Measurements from ENCODE around the gene RPS5.
"Not testable (repeated sequence)": the region's sequence is repeated elsewhere in the genome, so short reads cannot be mapped to it uniquely, and the experiment has no call there.

RPS5 gene

DNA sequence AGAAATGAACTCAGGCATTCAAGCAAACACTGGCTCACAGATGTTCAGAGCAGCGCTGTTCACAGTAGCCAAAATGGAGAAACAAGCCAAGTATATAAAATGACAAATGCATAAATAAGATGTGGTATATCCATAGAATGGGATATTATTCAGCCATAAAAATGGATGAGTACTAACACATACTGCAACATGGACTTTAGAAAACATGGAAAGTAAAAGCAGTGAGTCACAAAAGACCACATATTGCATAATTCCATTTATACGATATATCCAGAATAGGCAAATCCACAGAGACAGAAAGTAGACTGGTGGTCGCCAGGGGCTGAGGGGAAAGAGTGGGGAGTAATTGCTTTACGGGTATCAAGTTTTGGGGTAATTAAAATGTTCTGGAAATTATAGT is 12.9 kb upstream of the RPS5 start:
- H3K9me3 ChIP-seq (ENCODE audit: insufficient read depth, low read length, severe bottlenecking) = no peaks in the 10 kb centered on the region
- peaks cover 4% of the 10 kb centered on the region for H3K79me2 ChIP-seq (ENCODE audit: insufficient read depth, low read length)
- H3K4me2 ChIP-seq (ENCODE audit: insufficient read depth, low read length) = no peak overlapping the region
- no peak overlapping the region for H3K9ac ChIP-seq (ENCODE audit: low read depth, low read length)
- H3K4me3 ChIP-seq (ENCODE audit: low read depth in 1 of 2, low read length in 2 of 2) = no peak overlapping the region
- H3K27ac ChIP-seq (ENCODE audit: low read length) = no peak overlapping the region
- TF ChIP-seq EZH2 (IDR thresholded peaks at IDR 0.05; ENCODE audit: borderline replicate concordance, low read depth, low read length, severe bottlenecking) = no peak
- TF ChIP-seq, protein P1, sequence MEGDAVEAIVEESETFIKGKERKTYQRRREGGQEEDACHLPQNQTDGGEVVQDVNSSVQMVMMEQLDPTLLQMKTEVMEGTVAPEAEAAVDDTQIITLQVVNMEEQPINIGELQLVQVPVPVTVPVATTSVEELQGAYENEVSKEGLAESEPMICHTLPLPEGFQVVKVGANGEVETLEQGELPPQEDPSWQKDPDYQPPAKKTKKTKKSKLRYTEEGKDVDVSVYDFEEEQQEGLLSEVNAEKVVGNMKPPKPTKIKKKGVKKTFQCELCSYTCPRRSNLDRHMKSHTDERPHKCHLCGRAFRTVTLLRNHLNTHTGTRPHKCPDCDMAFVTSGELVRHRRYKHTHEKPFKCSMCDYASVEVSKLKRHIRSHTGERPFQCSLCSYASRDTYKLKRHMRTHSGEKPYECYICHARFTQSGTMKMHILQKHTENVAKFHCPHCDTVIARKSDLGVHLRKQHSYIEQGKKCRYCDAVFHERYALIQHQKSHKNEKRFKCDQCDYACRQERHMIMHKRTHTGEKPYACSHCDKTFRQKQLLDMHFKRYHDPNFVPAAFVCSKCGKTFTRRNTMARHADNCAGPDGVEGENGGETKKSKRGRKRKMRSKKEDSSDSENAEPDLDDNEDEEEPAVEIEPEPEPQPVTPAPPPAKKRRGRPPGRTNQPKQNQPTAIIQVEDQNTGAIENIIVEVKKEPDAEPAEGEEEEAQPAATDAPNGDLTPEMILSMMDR (IDR thresholded peaks at IDR 0.05; ENCODE audit: borderline replicate concordance, extremely low read depth, low read length, poor library complexity, severe bottlenecking) = no peak
- no peaks in the 10 kb centered on the region for H4K20me1 ChIP-seq (ENCODE audit: insufficient read depth, low read length)
- H3K27me3 ChIP-seq (ENCODE audit: insufficient read depth, low read length, poor library complexity) = no peaks in the 10 kb centered on the region
- no peak for DNase-seq
- H3K36me3 ChIP-seq (ENCODE audit: insufficient read depth, low read length) = no peaks in the 10 kb centered on the region; the same call in 1 of the 2 replicates
- H3K4me1 ChIP-seq (ENCODE audit: insufficient read depth, low read length) = peaks cover 2% of the 10 kb centered on the region
- H2AFZ ChIP-seq (ENCODE audit: low read depth, low read length) = no peak overlapping the region
- no peak for ATAC-seq (ENCODE audit: insufficient read depth, low read depth)

DNA sequence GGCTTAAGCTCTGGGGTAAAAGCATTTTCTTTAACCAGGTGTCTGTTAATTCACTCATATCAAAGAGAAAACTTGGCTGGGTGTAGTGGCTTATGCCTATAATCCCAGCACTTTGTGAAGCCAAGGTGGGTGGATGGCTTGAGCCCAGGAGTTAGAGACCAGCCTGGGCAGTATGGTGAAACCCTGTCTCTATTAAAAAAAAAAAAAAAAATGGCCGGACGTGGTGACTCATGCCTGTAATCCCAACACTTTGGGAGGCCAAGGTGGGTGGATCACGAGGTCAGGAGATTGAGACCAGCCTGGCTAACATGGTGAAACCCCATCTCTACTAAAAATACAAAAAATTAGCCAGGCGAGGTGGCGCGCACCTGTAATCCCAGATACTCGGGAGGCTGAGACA is 10.3 kb upstream of the RPS5 start:
- H3K9me3 ChIP-seq (ENCODE audit: insufficient read depth, low read length, severe bottlenecking); H3K36me3 ChIP-seq (ENCODE audit: insufficient read depth, low read length); H2AFZ ChIP-seq (ENCODE audit: low read depth, low read length); H4K20me1 ChIP-seq (ENCODE audit: insufficient read depth, low read length); H3K4me3 ChIP-seq (ENCODE audit: low read depth in 1 of 2, low read length in 2 of 2); DNase-seq; H3K27ac ChIP-seq (ENCODE audit: low read length); ATAC-seq (ENCODE audit: insufficient read depth, low read depth); H3K27me3 ChIP-seq (ENCODE audit: insufficient read depth, low read length, poor library complexity); H3K4me2 ChIP-seq (ENCODE audit: insufficient read depth, low read length); H3K9ac ChIP-seq (ENCODE audit: low read depth, low read length): not testable (repeated sequence)
- H3K4me1 ChIP-seq (ENCODE audit: insufficient read depth, low read length) = peaks cover 19% of the 10 kb centered on the region
- H3K79me2 ChIP-seq (ENCODE audit: insufficient read depth, low read length) = peaks cover 21% of the 10 kb centered on the region

DNA sequence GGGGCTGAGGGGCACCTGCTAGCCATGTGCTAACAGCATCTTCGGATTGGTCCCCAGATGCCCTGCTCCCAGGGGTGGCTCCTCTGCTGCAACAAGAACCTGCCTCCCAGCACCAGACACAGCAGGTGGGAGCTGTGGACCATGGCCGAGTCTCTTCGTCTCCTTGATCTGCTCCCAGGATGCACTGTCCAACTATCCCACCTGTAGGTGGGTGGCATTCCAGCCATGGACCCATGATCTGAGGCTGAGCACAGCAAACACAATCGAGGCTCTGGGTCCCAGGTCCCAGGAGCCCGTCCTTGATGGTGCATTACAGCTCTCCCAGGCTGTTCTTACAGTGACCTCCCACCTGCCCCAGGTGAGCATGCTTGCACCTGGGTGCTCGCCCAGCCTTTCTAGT is 7.8 kb upstream of the RPS5 start:
- H3K27ac ChIP-seq (ENCODE audit: low read length) = peak overlapping the region; percentile 17; the same call in 1 of the 2 replicates
- peaks cover 27% of the 10 kb centered on the region for H3K79me2 ChIP-seq (ENCODE audit: insufficient read depth, low read length)
- DNase-seq = no peak
- H3K4me1 ChIP-seq (ENCODE audit: insufficient read depth, low read length) = peaks cover 26% of the 10 kb centered on the region
- ATAC-seq (ENCODE audit: insufficient read depth, low read depth) = no peak
- no peak for TF ChIP-seq EZH2 (IDR thresholded peaks at IDR 0.05; ENCODE audit: borderline replicate concordance, low read depth, low read length, severe bottlenecking)
- TF ChIP-seq, protein P1 (IDR thresholded peaks at IDR 0.05; ENCODE audit: borderline replicate concordance, extremely low read depth, low read length, poor library complexity, severe bottlenecking) = no peak
- H4K20me1 ChIP-seq (ENCODE audit: insufficient read depth, low read length) = peaks cover 4% of the 10 kb centered on the region; the same call in 1 of the 2 replicates
- peak overlapping the region; percentile 91; the same call in 1 of the 2 replicates for H3K9ac ChIP-seq (ENCODE audit: low read depth, low read length)
- H3K4me3 ChIP-seq (ENCODE audit: low read depth in 1 of 2, low read length in 2 of 2) = peak overlapping the region in 1 of 2 experiments; percentile 75; a peak in 2 of 4 replicates
- H3K36me3 ChIP-seq (ENCODE audit: insufficient read depth, low read length) = no peaks in the 10 kb centered on the region; the same call in 1 of the 2 replicates
- no peaks in the 10 kb centered on the region for H3K9me3 ChIP-seq (ENCODE audit: insufficient read depth, low read length, severe bottlenecking)
- no peak overlapping the region for H2AFZ ChIP-seq (ENCODE audit: low read depth, low read length)
- no peaks in the 10 kb centered on the region for H3K27me3 ChIP-seq (ENCODE audit: insufficient read depth, low read length, poor library complexity)
- peak overlapping the region; percentile 96 for H3K4me2 ChIP-seq (ENCODE audit: insufficient read depth, low read length)

- peaks cover 27% of the 10 kb centered on the region for H3K79me2 ChIP-seq (ENCODE audit: insufficient read depth, low read length)
- ATAC-seq (ENCODE audit: insufficient read depth, low read depth) = no peak
- peak overlapping the region; percentile 75 to 79 for H3K4me3 ChIP-seq (ENCODE audit: low read depth in 1 of 2, low read length in 2 of 2)
- no peak for DNase-seq
- H4K20me1 ChIP-seq (ENCODE audit: insufficient read depth, low read length) = peaks cover 4% of the 10 kb centered on the region; the same call in 1 of the 2 replicates
- TF ChIP-seq EZH2 (IDR thresholded peaks at IDR 0.05; ENCODE audit: borderline replicate concordance, low read depth, low read length, severe bottlenecking) = no peak
- H3K27me3 ChIP-seq (ENCODE audit: insufficient read depth, low read length, poor library complexity) = no peaks in the 10 kb centered on the region
- H3K27ac ChIP-seq (ENCODE audit: low read length) = peak overlapping the region; percentile 93
- H3K4me1 ChIP-seq (ENCODE audit: insufficient read depth, low read length) = peaks cover 27% of the 10 kb centered on the region
- peak overlapping the region; percentile 91 for H2AFZ ChIP-seq (ENCODE audit: low read depth, low read length)
- peak overlapping the region; percentile 91 for H3K9ac ChIP-seq (ENCODE audit: low read depth, low read length)
- H3K36me3 ChIP-seq (ENCODE audit: insufficient read depth, low read length) = no peaks in the 10 kb centered on the region; the same call in 1 of the 2 replicates
- peak overlapping the region; percentile 96 for H3K4me2 ChIP-seq (ENCODE audit: insufficient read depth, low read length)
- H3K9me3 ChIP-seq (ENCODE audit: insufficient read depth, low read length, severe bottlenecking) = no peaks in the 10 kb centered on the region
These were observed 6.9 kb upstream of the RPS5 start for GRCh38 chr19:58380037-58380661.
